Parietal lobe (tissue), 1 donor: Measurements from ENCODE around the gene SKI. TPM values are rescaled to one million over a fixed set of nuclear protein-coding genes. Genes with fewer than 3 reads are reported as not detected.

Source experiments
- total RNA-seq: library from RNA; depleted of rRNA; stranded (reverse); fragments of >200 nt; gene quantifications from one replicate; pipeline ENCODE4 v1.2.3, GENCODE V29; 2014

Gene SKI
- 32.2 TPM for total RNA-seq

DNA sequence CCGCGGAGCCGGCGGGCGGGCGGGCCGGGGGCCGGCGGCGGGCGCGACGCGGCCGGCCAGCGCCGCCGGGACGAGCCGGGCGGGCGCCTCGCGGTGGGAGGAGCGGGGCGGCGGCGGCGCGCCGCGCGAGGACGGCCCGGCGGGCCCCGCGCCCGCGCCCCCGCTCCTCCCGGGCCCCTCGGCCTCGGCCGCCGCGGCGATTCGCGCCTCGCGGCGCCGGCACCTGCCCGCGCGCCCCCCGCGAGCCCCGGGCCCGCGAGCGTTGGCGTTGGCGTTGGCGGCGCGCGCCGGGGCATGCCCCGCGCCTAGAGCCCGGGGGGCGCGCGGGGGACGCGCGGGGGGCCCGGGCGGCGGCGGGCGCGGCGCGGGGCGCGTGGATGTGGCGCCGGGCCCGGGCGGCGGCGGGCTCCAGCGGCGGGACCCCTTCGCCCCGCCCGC lies at the start of gene SKI:
TSS of gene SKI (plus strand) at position 163 of the 438 bp plus-strand sequence. CDS start 448 bp downstream, outside the sequence.

DNA sequence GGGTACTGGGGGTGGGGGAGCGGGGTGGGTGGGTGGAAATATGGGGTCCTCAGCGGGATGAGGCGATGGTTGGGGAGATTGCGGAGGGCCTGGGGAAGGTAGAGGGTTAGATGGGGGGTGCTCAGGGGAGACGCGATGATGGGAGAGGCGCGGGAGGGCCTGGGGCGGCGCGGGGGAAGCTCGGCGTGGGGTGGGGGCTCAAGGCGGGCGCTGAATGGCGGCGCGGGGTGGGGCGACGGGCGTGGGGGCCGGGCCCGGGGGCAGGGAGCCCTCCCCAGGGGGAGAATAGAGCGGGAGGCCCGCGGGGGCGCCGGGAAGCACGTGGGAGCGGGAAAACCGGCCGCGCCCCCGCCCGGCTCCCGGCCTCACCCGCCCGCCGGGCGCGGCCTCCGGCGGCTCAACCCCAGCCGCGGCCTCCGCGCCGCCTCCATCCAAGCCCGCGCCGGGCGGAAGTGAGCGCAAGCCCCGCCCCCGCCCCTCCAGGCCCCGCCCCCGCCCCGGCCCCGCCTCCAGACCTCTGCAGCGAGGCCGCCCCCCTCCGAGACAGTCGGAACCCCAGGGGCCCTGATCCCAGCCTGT lies 33.7 kb upstream of the SKI start, which contains the start of gene FAAP20:
TSS of gene FAAP20 (minus strand) at position 454 of the 579 bp plus-strand sequence. CDS start at position 431, 23 bp downstream.

Other genes with a start within 250 kb of the SKI start
- gene CFAP74, start 224.5 kb upstream of the SKI start, total RNA-seq = 0.63 TPM
- 2.5 TPM for gene GABRD, start 209.0 kb upstream of the SKI start, total RNA-seq
- 54.8 TPM for gene PRKCZ, start 177.9 kb upstream of the SKI start, total RNA-seq
- 30.0 TPM for gene FAAP20, start 33.5 kb upstream of the SKI start, total RNA-seq
- 20.7 TPM for gene MORN1, start 163.2 kb downstream of the SKI start, total RNA-seq
- 40.4 TPM for gene RER1, start 163.5 kb downstream of the SKI start, total RNA-seq
- gene PEX10, start 184.2 kb downstream of the SKI start, total RNA-seq = 18.8 TPM
- 11.0 TPM for gene PLCH2, start 248.0 kb downstream of the SKI start, total RNA-seq